HG03442 (cell line): ENCODE data around the gene APOO.
"Not testable (repeated sequence)": the region's sequence is repeated elsewhere in the genome, so short reads cannot be mapped to it uniquely, and the experiment has no call there.

ENCODE experiments used
- ATAC-seq: cut with Tn5 transposase; IDR thresholded peaks from one replicate; pipeline ENCODE4 v1.9.1; 2021; ENCODE audit warnings: mild to moderate bottlenecking, moderate library complexity; ENCODE audit not compliant: unreplicated experiment

APOO gene

DNA sequence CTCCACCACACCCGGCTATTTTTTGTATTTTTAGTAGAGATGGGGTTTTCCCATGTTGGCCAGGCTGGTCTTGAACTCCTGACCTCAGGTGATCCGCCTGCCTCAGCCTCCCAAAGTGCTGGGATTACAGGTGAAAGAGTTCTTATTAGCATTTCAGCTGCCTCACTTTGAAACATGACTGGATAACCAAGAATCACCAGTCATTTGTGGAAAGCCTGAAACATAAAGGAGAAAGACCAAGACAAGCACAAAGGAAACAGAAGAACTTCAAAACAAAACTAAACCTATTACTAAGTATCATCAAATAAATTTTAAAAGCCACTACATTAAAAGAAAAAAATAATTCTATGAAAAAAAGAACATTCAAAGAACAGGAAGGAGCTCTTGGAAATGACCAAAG lies 45.8 kb downstream of the APOO start:
- ATAC-seq, result not testable (repeated sequence)

DNA sequence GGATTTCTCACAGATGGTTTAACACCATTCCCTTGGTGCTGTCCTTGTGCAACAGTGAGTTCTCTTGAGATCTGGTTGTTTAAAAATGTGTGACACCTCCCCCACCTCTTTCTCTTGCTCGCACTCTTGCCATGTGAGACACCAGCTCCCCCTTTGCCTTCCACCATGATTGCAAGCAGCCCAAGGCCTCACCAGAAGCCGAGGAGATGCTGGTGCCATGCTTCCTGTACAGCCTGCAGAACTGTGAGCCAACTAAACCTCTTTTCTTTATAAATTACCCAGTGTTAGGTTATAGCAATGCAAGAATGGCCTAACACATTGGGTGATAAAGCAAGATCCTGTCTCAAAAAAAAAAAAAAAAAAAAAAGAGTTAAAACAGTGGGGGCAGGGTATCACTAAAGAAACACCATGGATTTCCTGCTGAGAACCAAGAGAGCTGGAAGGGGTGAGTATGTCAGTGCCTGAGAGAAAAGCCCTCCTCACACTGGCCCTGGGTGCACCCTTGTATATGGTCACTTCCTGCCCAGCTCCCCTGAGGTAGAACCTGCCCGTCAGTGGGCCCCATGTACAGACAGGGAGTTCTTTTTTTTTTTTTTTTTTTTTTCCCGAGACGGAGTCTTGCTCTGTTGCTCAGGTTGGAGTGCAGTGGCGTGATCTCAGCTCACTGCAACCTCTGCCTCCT lies 46.4 kb downstream of the APOO start:
- ATAC-seq, result no peak

DNA sequence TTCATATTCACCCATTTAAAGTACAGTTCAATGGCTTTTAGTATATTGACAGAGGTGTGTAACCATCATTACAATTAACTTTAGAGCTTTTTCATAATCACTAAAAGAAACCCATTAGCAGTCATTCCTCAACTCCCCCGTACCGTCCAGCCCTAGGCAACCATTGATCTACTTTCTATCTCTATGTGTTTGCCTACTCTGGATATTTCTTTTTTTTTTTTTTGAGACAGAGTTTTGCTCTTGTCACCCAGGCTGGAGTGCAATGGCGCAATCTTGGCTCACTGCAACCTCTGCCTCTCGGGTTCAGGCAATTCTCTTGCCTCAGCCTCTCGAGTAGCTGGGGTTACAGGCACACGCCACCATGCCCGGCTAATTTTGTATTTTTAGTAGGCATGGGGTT lies 48.5 kb downstream of the APOO start:
- ATAC-seq, result not testable (repeated sequence)

DNA sequence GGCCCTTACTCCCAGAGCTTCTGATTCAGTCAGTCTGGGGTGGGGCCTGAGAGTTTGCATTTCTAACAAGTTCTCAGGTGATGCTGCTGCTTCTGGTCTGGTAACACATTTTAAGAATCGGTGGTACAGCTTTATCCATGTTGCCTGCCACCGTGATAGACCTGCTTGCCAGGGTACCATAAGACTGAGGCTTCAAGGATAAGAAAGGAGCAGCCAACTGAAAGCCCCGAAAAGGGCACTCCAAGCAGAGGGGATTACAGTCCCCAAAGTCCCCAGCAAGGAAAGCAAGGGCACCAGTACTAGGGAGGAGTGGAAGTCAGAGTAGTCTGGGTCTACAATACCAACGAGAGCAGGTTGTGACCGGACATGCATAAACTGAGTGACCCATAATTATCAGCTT lies 49.8 kb downstream of the APOO start:
- ATAC-seq, result no peak

DNA sequence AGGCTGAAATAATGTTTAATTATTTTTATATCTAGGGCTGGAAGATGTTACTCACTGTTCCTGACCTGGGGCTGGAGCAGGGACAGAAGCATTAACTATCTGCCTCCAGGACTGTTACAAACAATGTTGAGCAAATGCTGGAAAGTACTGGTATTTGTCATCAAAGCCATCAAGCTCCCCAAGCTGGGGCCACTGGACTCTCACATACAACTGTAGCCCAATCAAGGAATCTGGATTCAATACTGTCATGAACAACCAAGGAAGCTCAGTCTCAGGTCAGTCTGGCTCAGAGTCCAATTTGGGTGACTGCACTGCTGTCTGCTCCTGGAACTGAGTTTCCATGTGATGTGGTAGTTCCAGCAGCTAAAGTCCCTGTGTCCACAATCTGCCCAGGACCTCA lies 50.4 kb downstream of the APOO start:
- ATAC-seq, result no peak

DNA sequence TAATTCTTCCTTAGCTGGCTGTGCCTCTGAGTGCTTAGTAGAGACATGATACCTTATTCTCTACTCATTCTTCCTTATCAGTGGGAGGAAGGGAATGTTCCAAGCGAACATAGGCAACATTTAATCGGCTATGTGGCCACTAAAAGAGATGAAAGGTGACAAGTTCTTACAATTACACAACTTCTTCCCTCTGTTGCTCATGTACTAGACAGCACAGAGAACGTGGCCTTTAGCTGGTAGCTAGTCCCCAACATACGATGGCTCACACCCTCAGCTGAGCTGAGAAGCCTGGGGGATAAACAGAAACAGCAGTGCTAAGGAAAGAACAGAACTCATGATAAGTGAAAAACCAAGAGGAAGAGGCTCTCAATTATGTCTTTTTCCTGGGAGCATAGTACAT lies 52.2 kb downstream of the APOO start:
- ATAC-seq, result no peak

DNA sequence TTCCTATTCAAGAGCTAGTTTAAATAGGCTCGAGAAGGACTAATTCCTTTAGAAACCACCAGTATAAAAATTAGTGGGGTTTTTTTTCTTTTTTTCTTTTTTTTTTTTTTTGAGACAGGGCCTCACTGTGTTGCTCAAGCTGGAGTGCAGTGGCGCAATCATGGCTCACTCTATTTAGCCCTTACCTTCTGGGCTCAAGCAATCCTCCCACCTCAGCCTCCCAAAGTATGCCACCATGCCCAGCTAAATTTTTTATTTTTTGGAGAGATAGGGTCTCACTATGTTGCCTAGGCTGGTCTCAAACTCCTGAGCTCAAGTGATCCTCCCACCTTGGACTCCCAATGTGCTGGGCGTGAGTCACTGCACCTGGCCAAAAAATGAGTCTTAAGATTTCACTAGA lies 52.8 kb downstream of the APOO start:
- no peak for ATAC-seq

DNA sequence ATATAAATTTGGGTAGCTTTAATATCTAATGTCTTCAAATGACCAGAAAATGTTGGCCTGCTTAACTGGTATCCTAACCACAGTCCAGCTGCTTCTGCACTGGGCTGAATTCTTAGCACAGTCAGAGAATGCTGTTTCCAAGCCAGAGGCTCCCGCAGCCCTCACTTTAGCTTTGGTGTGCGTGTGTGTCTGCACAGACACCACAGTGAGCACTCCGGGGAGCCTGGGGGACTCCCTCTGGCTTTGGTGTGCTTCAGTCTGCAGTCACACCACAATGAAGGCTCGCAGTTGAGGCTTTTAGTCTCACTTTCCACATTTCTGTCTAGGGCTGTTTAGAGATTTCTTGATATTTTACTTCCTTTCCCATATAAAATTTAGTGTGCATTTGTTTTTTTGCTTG lies 53.6 kb downstream of the APOO start:
- ATAC-seq, result no peak

DNA sequence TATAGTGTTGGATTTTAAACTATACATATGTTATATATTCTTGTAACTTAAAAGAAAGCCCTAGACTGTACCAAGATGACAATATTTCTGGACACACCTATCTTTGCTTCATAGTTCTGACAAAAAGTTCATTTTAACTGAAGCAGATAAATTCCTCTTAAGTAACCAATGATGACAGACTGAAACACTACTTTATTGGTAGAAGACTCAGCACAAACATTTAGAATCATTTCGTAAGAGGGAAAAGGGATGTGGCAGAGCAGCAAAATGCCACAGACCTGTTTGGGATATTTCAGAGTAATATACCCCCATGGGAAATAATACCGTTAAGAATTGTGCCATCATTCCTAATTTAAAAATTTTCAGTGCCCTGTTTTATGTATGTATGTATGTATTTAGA lies 56.2 kb downstream of the APOO start:
- ATAC-seq, result no peak

DNA sequence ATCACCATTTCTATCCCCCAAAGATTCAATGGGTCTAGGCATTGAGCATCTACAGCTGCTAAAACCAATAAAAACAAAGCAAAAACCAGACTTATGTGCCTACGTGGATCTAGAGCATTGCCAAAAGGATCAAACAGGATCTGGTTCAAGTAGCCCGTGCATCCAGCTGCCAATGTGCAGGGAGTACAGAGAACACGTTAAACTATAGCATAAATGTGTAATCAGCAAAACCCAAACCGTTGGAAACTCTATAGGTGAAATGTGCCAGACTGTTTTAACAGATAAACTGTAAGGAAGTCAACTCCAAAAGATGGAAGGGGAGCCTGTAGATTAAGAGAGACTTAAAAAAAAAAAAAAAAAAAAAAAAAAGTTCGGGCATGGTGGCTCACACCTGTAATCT lies 58.5 kb downstream of the APOO start:
- ATAC-seq, result no peak

DNA sequence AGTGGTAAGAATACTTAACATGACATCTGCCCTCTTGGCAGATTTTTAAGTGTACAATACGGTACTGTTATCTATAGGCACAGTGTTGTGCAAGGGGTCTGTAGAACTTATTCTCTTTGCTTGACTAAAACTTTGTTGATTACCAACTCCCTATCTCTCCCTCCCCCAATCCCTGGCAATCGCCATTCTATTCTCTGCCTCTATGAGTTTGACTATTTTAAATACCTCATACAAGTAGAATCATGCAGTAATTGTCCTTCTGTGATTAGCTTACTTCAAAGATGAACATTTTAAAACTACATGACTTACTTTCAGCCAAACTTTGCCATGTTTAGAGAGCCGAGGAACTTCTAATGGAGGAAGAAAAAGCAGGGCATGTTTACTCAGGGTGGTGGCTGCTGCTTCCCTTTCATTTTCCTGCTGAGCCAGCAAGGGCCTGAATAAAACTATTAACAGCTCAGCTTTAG lies 62.4 kb downstream of the APOO start:
- ATAC-seq, result no peak

DNA sequence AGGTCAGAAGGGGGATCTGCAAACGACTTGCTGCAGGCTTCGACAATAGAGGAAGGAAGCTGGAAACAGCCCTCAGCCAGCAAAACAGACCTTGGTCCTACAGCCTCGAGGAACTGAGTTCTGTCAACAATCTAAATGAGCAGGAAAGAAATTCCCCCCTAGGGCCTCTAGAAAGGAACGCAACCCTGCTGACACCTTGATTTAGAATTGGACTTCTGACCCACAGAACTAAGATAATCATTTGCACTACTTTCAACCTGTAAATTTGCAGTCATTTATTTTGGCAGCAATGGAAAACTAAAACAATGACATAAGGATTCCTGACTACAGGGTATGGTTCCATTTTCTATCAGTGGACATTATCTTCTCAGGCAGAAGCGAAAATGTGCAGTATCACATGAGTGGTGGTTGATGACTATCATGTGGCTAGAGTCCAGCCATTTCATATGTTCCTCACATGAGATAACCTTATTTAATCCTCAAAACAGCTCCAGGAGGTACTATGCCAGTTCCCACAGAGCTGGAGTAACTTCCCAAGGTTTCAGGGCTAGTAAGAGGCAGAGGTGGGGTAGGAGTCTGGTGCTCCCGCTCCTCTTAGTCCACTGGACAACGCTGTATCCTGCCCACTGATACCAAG lies 63.1 kb downstream of the APOO start:
- ATAC-seq, result no peak

DNA sequence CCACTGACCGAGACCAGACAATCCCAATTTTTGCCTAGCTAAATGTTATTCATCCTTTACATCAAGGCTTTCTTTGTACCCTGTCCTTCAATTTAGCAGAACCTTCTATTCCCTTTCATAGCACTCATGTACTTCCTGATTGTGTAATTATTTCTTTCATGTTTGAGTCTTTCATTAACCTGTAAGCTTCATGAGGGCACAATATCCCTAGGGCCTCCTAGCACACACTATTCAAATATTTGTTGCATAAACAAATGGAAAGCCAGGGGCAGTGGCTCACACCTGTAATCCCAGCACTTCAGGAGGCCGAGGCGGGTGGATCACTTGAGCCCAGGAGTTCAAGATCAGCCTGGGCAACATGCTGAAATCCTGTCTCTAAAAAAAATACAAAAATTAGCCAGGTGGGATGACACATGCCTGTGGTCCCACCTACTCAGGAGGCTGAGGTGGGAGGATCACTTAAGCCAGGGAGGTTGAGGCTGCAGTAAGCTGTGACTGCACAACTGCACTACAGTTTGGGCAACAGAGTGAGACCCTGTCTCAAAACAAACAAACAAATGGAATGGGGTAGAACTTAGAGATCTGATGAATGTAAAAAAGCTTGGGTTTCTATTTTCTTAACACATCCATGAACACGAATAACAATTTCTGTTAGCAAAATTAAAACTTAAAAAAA lies 65.8 kb downstream of the APOO start:
- ATAC-seq, result no peak

DNA sequence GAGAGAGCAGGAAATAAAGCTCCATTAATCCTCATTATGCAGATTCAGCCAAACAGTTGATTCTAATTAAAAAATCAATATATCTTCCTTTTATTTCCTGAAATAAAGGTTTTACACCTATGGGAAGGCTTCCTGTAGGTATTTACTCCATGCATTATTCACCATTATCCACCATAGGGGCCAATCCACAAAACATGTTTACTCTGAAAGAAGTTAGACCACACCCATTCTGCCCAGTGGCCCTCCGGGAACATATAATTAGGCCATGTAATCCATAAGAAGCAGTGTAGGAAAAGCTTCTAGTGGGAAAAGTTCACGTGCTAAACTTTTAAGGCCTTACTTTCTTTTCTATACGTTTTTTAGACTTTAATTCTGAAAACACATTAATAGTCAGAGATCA lies 67.1 kb downstream of the APOO start:
- no peak for ATAC-seq

DNA sequence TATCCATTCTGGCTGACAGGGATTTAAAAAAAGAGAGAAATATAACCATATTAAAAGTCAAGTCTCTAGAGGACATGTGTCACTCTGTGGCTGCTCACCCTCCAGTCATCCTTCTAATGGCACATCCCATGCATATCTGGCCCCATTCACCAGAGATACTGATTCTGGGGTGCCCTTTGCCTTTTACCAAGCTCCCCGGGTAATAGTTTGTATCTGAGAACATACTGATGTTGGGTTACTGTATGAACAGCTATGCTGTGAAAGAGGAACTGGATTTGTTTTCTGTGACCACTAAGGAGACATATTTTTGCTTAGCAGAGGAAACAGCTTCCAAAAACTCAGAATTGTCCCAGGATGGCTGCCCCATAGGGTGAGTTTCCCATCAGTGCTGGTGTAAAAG lies 68.8 kb downstream of the APOO start:
- no peak for ATAC-seq

DNA sequence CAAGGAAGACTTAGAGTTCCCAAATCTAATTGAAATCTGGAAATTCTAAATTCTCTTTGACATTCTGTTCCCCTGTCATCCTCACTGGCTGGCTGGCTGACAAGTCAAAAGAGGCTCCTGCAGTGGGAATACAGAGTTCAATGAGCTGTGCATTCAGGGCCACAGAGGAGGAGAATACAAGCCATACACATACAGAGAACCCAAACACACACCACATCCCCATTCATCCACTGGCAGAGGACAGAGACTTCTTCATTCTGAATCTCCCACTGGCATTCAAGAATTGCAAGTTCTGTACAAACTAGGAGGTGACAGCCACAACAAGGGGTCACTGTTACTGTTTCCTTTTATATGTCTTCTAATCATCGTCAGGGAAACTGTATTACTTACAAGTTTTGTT lies 75.0 kb downstream of the APOO start:
- no peak for ATAC-seq

DNA sequence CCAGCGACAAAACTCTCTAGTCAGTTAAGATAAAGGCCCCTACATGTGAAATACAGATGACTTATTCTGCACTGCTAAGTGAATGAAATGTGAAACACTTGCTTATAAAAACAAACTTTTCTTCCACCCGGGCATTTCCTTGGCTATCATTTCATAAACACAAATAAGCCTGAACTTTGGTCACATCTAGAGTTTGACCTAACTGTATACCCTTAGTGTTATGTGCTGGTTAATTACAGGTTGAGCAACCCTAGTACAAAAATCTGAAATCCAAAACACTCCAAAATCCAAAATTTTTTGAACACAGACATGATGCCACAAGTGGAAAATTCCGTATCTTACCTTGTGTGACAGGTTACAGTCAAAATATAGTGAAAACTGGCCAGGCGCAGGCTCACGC lies 78.9 kb downstream of the APOO start:
- no peak for ATAC-seq

DNA sequence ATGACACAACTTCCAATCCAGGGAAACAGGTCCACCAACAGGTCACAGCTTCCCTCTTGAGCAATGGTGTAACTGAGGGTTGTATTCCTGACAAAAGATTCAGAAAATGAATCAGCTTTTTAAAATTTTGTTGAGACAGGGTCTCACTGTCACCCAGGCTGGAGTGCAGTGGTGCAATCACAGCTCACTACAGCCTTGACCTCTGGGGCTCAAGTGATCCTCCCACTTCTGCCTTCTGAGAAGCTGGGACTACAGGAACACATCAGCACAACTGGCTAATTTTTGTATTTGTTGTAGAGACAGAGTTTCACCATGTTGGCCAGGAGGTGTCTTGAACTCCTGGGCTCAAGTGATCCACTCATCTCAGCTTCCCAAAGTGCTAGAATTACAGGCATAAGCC lies 81.1 kb downstream of the APOO start:
- no peak for ATAC-seq

DNA sequence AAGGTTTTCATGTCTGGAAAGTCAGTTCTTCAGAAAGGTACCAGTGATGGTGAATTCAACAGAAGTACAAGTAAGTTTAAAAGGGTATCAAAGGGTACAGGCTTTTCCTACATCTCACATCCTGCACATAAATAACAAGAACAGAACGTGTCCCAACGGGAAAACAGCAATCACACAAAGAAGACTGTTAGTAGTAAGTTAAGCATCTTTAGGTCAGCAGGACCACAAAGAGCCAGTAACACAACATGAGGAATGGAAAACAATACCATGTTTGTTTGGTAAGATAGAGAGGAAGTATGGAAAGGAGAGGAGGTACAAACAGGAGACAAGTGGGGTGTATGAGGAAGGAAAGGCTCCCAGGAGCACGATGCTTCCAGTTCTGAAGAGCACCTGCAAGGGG lies 81.5 kb downstream of the APOO start:
- ATAC-seq, result no peak

DNA sequence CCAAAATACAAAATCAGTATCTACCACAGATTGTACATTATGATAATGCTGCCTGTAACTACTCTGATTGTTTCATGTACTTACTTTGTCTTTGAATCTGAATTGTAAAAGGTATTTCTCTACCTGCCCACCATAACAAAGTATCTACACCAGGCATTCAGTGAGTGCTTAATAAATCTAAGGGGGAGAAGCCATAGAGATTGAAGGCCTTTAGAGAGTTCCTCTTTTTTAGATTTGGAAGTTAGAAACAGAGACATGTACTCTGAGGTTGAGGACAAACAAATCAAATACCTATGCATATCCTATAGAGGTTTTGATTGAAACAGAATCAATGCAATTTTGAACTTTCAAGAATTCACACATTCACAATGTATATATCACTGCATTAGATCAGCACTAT lies 82.1 kb downstream of the APOO start:
- no peak for ATAC-seq

DNA sequence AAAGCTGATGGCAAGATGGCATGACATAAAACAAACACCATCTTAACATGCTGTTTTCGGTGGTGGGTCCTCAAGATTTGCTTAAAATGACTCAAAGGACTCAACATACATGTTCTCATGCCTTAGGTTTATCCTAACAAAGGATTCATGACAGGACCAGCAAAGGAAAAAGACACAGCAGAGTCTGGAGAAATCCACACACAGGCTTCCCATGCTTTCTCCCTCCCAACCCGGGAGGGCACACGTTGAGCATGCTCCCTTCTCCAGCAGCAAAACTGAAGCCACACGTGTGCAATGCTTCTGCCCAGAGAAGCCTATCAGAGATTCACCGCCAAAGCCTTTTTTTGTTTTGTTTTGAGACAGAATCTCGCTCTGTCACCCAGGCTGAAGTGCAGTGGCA lies 84.9 kb downstream of the APOO start:
- no peak for ATAC-seq

DNA sequence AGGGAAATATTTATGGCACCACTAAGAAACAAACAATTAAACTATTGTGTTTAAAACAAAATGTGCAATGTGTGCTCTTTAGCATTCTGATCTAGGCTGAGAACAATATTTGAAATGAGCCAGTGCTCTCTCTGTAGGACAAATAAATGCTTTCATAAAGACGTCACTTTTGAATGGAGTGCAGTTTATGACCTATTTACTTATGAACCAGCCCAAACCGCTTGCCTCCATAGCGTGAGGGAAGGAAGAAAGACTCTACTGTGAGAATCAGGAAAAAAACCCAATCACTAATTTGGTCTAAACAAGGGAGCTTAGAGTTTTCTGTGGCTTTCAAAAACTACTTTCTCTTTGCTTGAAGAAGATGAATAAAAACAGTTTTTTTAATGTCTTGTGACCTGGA lies 85.3 kb downstream of the APOO start:
- ATAC-seq, result no peak
